GM21529 (cell line): Measurements from ENCODE around the gene SSBP4.
"Not testable (repeated sequence)": the region's sequence is repeated elsewhere in the genome, so short reads cannot be mapped to it uniquely, and the experiment has no call there.

Experiments
- ATAC-seq: cut with Tn5 transposase; IDR thresholded peaks from one replicate; pipeline ENCODE4 v1.9.1; 2021; ENCODE audit not compliant: unreplicated experiment

Gene SSBP4

GRCh38 chr19:18419195-18419698 is at the start of gene SSBP4:
SSBP4 (plus strand) TSS chr19:18419398; CDS start chr19:18419649, 251 bp downstream.
- ATAC-seq: peak; percentile 32

- ATAC-seq: no peak
Observed at GRCh38 chr19:18373407-18373891, 45.7 kb upstream of the SSBP4 start.

GRCh38 chr19:18373892-18374629 is 45.1 kb upstream of the SSBP4 start:
- peak; percentile 77 for ATAC-seq

DNA sequence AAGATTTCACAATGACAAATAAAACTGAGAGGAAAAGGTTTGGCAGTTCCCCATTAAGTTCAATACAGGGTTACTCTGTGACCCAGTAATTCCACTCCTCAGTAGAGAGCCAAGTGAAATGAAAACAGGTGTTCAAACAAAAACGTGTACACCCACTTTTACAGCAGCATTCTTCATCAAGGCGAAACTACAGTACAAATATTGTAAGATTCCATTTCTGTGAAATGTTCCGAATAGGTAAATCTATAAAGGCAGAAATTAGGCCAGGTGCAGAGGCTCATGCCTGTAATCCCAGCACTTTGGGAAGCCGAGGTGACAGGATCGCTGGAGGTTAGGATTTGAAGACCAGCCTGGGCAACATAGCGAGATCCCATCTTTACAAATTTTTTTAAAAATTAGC is 42.2 kb upstream of the SSBP4 start:
- no peak for ATAC-seq

DNA sequence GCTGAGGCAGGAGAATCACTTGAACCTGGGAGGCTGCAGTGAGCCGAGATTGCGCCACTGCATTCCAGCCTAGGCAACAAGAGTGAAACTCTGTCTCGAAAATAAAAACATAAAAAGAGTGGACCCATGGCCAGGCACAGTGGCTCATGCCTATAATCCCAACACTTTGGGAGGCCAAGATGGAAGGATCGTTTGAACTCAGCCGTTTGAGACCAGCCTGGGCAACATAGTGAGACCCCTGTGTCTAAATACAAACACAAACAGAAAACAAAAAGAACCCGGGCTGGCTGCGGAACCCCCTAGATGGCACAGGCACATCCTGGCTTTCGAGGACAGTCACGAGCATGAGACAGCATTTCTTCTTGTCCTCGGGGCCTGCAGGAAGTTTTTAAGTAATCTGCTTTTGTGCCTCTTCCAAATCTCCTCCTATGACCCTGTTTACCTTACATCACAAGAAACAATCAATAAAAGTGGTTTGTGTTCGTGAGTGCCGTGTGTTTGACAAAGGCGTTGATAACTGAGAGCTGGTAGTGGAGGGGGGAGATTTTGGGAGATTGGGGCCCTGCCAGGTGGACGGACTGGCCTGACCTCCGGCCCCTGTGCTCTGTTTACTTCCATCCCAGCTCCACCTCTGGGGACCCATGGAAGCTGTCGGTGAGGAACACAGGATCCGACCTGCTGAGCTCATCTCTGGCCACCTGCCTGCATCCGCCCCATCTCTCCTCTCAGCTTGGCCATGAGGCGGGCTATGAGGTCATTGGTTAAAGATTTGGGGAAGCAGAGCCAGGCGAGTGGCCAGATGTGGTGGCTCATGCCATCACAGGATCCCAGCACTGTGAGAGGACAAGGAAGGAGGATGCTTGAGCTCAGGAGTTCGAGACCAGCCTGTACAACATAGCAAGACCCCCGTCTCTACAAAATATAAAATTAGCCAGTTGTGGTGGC is 39.1 kb upstream of the SSBP4 start:
- ATAC-seq: no peak

DNA sequence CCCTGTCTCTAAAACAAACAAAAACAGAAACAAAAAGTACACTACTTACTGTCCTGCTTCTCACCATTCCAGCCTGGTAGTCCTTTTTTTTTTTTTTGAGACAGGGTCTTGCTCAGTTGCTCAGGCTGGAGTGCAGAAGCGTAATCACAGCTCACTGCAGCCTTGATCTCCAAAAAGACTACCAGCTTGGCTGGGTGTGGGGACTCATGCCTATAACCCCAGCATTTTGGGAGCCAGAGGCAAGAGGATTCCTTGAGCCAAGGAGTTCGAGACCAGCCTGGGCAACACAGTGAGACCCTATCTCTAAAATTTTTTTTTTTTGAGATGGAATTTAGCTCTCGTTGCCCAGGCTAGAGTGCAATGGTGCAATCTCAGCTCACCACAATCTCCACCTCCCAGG is 38.4 kb upstream of the SSBP4 start:
- ATAC-seq: no peak

DNA sequence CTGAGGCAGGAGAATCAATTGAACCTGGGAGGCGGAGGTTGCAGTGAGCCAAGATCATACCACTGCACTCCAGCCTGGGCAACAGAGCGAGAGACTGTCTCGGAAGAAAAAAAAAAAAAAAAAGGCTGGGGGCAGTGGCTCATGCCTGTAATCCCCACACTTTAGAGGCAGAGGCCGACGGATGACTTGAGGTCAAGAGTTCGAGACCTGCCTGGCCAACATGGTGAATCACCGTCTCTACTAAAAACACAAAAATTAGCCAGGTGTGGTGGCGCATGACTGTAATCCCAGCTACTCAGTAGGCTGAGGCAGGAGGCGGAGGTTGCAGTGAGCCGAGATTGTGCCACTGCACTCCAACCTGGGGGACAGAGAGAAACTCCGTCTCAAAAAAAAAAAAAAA is 35.6 kb upstream of the SSBP4 start:
- not testable (repeated sequence) for ATAC-seq

DNA sequence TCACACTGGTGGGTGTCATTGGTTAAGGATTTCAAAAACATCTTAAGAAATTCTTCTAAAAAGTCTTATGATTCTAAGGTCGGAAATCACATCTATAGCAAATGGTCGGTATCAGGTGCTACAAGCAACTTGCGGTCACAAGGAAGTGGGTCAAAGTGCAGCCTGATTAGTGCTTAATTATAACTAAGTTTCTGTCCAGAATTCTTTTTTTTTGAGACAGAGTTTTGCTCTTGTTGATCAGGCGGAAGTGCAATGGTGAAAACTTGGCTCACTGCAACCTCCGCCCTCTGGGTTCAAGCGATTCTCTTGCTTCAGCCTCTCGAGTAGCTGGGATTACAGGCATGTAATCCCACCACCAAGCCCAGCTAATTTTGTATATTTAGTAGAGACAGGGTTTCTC is 34.4 kb upstream of the SSBP4 start:
- ATAC-seq: no peak

- ATAC-seq: no peak
Observed at GRCh38 chr19:18385359-18385674, 33.9 kb upstream of the SSBP4 start.

DNA sequence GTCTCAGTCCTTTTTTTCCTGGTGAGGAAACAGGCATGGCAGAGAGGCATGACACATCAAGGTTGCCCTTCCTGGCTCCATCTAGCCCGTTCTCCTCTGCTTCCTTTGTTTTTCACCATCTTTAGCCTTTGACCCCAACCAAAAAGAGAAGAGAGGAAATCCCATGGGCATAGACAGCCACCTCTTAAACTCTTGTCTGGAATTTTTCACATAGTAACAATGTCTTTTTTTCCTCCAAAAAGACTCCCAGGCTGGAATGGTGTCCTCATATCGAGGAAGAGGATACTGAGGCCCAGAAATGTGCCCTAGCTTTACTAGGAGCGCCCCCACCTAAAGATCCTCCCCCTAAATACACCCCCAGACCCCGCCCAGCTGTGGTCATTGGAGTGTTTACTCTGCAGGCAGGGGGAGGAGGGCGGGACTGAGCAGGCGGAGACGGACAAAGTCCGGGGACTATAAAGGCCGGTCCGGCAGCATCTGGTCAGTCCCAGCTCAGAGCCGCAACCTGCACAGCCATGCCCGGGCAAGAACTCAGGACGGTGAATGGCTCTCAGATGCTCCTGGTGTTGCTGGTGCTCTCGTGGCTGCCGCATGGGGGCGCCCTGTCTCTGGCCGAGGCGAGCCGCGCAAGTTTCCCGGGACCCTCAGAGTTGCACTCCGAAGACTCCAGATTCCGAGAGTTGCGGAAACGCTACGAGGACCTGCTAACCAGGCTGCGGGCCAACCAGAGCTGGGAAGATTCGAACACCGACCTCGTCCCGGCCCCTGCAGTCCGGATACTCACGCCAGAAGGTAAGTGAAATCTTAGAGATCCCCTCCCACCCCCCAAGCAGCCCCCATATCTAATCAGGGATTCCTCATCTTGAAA is 33.3 kb upstream of the SSBP4 start, which contains the start of gene GDF15:
GDF15 (plus strand) TSS at position 484 of the 868 bp plus-strand sequence; CDS start at position 516, 32 bp downstream.
- ATAC-seq: no peak

- no peak for ATAC-seq
Observed at GRCh38 chr19:18386543-18387271, 32.5 kb upstream of the SSBP4 start.

GRCh38 chr19:18388100-18388959 is 30.9 kb upstream of the SSBP4 start:
- ATAC-seq: peak; percentile 58

DNA sequence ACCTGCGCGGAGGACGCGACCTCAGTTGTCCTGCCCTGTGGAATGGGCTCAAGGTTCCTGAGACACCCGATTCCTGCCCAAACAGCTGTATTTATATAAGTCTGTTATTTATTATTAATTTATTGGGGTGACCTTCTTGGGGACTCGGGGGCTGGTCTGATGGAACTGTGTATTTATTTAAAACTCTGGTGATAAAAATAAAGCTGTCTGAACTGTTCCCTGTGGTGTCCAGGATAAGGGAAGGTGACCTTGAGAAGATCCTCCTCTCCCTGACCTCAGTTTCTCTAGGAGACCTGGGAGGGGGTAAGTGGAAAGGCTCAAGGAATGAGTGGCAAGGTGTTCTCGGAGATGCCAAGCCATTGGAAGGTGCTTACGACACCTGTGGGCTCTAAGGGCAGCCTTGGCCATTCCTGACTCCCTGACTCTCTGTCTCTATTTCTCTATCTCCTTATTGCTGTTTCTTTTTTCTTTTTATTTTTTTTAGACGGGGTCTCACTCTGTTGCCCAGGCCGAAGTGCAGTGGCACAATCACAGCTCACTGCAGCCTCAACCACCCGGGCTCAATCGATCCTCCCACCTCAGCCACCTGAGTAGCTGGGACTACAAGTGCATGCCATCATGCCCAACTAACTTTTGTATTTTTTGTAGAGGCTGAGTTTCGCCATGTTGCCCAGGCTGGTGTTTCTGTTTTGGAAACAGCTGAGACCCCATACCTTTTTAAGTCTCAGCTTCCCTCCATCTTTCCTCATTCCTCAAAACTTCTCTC is 30.1 kb upstream of the SSBP4 start:
- no peak for ATAC-seq

- no peak for ATAC-seq
Observed at GRCh38 chr19:18389726-18390064, 29.5 kb upstream of the SSBP4 start.

- no peak for ATAC-seq
Observed at GRCh38 chr19:18390065-18390907, 28.9 kb upstream of the SSBP4 start.

DNA sequence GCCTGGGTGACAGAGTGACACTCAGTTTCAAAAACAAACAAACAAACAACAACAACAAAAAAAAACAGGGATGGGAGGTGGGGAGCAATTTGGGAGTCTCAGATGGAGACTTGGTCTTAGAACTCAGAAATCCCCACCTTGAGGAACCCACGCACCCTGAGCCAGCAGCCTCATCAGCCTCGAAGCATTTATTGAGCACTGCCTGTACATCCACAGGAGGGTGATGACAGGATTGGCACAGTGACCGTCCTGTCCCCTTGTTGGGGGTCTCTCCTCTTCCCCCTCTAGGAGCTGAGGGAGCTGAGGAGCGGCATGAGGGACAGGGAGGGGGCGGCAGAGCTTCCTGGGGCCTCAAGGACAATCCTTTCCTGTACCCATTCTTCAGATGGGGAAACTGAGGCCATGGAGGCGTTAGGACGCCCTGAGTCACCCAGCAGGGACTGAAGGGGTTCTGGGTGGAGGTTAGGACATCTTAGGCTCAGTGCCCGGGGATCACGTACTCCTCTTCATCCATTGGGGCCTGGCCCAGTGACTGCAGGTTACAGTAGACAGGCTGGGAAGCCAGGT is 27.6 kb upstream of the SSBP4 start:
- ATAC-seq: no peak

DNA sequence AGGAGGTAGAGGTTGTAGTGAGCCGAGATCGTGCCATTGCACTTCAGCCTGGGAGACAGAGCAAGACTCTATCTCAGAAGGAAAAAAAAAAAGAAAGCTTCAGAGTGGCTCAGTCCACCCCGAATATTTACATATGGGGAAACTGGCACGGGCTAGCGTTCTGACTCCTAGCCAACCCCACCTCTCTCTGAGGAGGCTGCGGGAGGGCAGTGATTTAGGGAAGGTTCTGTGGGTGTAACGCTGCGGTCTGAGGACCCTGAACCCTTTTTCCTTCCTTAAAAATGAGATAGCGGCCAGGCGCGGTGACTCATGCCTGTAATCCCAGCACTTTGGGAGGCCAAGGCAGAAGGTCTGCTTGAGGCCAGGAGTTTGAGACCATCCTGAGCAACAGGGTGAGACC is 26.8 kb upstream of the SSBP4 start:
- no peak for ATAC-seq
